Stimulated activated naive CD8-positive, alpha-beta T cell treated with anti-CD3 and anti-CD28 coated beads, Interleukin-15, amount 100 ng/mL, for 72 hours (primary cell): ENCODE data around the gene RPL35.

ENCODE experiments used
- ATAC-seq: fragments of 150-1000 bp; cut with Tn5 transposase; 2 replicates; pipeline ENCODE4 v1.10.0; 2021; ENCODE audit warnings: mild to moderate bottlenecking, moderate library complexity
- DNase-seq, 2 donors: peaks; one replicate each; pipeline ENCODE4 v3.0.0; 2021 to 2022
- H3K27ac Mint-ChIP-seq, 2 donors: one replicate each; pipeline ENCODE4 v1.8.0; 2022; ENCODE audit warnings: mild to moderate bottlenecking in 2 of 2, mixed read lengths in 2 of 2, moderate library complexity in 2 of 2
- H3K27me3 Mint-ChIP-seq: one replicate; pipeline ENCODE4 v1.8.0; 2022; ENCODE audit warnings: mixed read lengths
- H3K4me1 Mint-ChIP-seq: one replicate; pipeline ENCODE4 v1.8.0; 2022; ENCODE audit warnings: mild to moderate bottlenecking, mixed read lengths
- H3K4me3 Mint-ChIP-seq, 2 donors: one replicate each; pipeline ENCODE4 v1.8.0; 2022; ENCODE audit warnings: mild to moderate bottlenecking in 2 of 2, mixed read lengths in 2 of 2, moderate library complexity in 1 of 2
- H3K9me3 Mint-ChIP-seq, 2 donors: one replicate each; pipeline ENCODE4 v1.8.0; 2022; ENCODE audit warnings: mixed read lengths in 2 of 2

The RPL35 gene

DNA sequence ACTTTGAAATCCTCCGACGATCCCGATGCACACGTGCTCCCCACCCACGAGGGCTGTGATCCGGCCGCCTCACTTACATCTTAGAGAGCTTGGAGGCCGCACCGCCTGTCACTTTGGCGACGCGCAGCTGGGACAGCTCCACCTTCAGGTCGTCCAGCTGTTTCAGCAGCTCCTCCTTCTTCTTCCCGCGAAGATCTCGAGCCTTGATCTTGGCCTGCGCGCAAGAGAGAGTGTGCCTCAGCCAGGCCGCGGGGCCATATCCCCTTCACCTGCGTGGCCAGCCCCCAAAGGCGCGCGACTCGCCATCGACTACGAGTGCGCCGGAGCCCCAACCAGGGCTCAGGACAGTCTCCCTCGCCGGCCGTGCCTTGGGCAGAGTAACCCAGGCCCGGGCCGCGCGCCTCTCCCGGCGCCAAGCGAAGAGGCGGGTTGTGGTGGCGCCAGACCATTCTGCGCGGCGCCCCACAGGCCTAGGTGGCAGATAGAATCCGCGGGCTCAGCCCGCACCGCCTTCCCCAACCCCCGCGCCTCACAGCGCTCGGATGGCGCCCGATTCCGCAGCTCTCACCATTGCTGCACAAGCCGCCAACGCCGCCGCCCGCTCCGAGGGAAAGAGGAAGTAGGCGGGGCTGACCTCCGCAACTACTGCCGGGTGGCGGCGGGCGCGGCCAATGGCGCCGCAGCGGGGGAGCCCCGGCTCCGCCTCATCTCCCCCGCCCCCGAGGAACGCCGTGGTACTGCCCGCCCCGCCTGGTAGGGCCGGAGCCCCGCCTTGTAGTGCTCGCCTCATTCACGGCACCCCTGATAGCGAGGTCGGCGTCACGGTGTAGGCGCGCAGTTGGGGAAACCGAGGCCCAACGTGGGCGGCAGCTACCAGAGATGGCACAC is at the start of gene RPL35, which contains the start of gene ARPC5L:
TSS of gene RPL35 (minus strand) at position 616 of the 888 bp plus-strand sequence. CDS start at position 571, 45 bp downstream.
TSS of gene ARPC5L (plus strand) at position 789 of the 888 bp plus-strand sequence. CDS start 7,161 bp downstream, outside the sequence.
- DNase-seq (peak; percentile 95 to 96), ATAC-seq (peak; percentile 97)
- H3K9me3 Mint-ChIP-seq: no peaks in the 10 kb centered on the region
- peak within 1 kb of the TSS; percentile 83 to 94 for H3K4me3 Mint-ChIP-seq
- H3K4me1 Mint-ChIP-seq: peaks cover 48% of the 10 kb centered on the region
- peak within 1 kb of the TSS; percentile 97 to 99 for H3K27ac Mint-ChIP-seq
- H3K27me3 Mint-ChIP-seq: no peaks in the 10 kb centered on the region

DNA sequence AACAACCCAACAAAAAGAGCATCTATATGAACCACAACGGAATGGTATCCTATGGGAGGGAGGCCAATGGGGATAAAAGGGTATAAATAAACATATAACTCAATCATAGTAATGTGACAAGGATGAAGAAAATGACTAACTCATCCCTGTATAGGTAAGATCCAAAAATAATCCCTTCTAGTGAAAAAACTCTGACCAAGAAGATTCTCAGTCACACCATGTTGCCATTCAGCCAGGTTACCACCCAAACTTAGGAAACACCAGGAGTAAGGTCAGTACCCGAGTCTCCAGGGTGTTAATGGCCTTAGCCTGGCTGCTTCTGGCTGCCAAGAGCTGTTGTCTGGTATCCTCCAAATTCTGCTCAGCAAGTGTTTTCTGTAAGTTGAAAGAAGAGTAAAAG is 46.3 kb upstream of the RPL35 start:
- Mint-ChIP-seq H3K27me3 (peaks cover 8% of the 10 kb centered on the region), H3K9me3 (no peaks in the 10 kb centered on the region), H3K4me3 (no peak overlapping the region), H3K4me1 (no peaks in the 10 kb centered on the region), H3K27ac (no peak overlapping the region)
- no peak for DNase-seq
- no peak for ATAC-seq

DNA sequence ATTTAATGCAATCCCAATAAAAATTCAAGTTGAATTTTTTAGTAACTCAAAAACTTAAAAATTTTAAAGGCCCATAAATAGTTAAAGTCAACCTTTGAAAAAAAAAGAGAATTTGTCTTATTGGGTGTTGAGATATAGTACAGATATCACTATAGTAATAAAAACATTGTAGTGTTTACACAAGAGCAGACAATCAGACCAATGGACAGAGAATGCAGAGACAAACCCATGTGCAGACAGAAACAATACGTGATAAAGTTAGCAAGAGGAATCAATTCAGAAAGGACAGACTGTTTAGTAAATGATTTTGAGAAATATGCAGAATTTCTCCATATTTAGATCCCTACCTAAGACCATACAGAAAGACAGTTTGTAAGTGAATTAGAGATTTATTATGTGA is 45.2 kb upstream of the RPL35 start:
- Mint-ChIP-seq H3K4me1 (no peaks in the 10 kb centered on the region), H3K27me3 (peaks cover 8% of the 10 kb centered on the region), H3K9me3 (no peaks in the 10 kb centered on the region), H3K4me3 (no peak overlapping the region), H3K27ac (no peak overlapping the region)
- DNase-seq (no peak), ATAC-seq (no peak)

DNA sequence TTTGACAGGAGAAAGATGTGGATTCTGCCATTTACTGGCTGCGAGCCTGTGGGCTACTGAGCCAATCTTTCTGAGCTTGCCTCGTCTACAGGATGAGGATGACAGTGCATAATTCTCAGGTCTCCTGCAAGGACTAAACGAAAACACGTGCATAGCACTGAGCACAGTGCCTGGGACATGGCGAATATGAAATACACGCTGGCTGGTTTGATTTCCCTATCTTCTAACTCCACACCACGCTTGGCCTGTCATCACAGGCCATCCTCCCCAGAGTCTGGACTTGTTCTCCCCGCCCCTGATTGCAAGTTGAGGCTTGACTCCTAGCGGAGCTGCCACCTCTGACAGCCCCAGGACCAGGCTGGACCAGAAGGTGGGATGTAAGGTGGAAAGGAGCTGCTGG is 38.1 kb upstream of the RPL35 start:
- no peaks in the 10 kb centered on the region for H3K9me3 Mint-ChIP-seq
- DNase-seq (no peak), ATAC-seq (no peak)
- H3K4me3 Mint-ChIP-seq: no peak overlapping the region
- peaks cover 16% of the 10 kb centered on the region for H3K4me1 Mint-ChIP-seq
- H3K27ac Mint-ChIP-seq: no peak overlapping the region
- peaks cover 8% of the 10 kb centered on the region for H3K27me3 Mint-ChIP-seq

DNA sequence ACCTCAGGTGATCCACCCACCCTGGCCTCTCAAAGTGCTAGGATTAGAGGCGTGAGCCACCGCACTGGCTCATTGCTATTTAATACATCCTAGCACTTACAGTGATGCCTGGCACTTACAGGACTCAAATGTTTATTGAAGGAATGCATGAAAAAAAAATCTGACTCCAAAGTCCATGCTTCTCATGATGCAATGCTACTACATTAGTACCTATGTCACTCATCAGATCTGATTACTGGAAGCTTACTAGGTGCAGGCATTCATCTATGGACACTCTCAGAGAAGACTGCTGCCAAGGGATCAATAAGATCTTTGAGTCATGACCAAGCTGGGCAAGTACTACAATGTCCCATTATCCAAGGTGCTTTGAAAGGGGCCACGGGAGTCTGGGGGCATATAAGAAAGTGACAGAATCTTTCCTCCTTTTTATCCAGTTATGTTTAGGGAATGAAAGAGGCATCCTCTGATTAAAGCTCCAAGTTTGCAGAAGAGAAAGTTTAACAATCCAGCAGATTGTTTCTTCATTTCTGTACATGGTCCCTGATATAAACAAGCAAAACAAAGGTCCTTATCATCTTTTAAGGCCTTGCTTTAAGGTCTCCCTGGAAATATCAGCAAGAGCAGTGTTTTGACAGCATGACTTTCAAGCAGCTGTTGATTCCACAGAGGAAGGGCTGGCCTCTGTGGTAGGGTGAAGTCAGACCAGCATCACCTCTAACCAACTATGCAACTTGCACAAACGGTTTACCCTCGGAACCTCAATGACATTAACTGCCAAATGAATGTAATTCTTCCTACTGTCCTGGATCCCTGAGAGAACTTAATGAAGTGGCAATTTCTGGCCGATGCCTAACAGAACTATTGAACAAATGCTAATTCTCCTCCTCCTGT is 36.1 kb upstream of the RPL35 start:
- Mint-ChIP-seq H3K4me3 (no peak overlapping the region), H3K27me3 (no peaks in the 10 kb centered on the region), H3K27ac (no peak overlapping the region), H3K9me3 (no peaks in the 10 kb centered on the region), H3K4me1 (peaks cover 20% of the 10 kb centered on the region)
- no peak for ATAC-seq
- DNase-seq: no peak

DNA sequence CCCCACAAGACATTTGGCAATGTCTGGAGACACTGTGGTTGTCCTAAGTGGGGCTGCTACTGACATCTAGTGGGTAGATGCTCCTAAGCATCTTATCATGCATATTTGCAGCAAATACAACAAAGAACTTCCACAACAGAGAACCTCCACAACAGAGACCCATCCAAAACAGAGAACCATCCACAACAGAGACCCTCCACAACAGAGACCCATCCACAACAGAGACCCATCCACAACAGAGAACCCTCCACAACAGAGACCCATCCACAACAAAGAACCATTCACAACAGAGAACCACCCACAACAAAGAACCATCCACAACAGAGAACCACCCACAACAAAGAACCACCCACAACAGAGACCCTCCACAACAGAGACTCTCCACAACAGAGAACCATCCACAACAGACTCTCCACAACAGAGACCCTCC is 33.0 kb upstream of the RPL35 start:
- Mint-ChIP-seq H3K9me3 (no peaks in the 10 kb centered on the region), H3K27me3 (peaks cover 7% of the 10 kb centered on the region), H3K4me3 (no peak overlapping the region), H3K27ac (peak overlapping the region; percentile 1 to 56), H3K4me1 (peaks cover 20% of the 10 kb centered on the region)
- ATAC-seq (peak; percentile 87), DNase-seq (peak; percentile 29 to 45)

DNA sequence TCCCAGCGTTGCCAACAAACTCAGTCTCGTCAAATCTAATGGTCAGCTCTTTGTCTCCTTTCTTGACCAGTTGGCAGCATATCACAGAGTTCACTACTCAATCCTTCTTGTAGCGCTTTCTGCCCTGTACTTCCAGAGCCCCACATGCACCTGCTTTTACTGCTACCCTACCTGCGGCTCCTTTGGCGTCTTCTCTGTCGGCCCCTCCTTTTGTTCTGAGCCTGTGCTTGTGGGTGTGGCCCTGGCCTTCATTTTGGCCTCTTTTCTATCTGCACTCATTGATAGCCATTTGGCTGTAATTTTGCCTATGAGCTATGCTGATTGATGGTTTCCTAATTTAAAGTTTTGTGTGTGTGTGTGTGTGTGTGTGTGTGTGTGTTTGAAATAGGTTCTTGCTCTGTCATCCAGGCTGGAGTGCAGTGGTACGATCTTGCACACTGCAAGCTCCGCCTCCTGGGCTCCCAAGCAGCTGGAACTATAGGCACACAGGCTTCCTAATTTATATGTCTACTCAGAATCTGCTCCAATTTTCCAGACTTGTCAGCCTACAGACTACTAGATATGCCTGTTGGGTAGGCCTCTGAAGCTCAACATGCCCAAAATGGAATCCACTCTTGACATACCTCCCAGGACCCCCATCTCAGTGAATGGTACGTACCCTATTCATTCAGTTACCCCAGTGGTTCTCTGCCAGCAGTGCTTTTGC is 32.4 kb upstream of the RPL35 start:
- peaks cover 20% of the 10 kb centered on the region for H3K4me1 Mint-ChIP-seq
- H3K27ac Mint-ChIP-seq: no peak overlapping the region
- no peaks in the 10 kb centered on the region for H3K9me3 Mint-ChIP-seq

DNA sequence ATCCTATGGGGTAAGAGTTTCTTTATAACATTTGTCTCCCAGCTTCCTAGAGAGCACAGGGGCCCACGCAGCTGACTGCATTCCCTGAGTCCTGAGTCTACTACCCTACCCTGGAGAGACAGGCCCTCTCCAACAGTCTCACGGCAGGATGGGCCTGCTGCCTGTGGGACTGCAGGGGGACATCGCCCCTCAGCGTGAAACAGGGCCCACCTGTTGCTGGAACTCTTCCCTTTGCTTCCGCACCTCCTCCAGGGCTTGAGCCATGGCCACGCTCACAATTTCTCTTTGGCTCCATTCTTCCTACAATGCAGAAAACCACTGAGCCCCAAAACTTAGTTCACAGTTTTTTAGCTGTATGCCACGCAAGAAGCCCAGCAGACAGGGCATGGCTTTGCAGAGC is 28.4 kb upstream of the RPL35 start:
- H3K4me1 Mint-ChIP-seq: peaks cover 7% of the 10 kb centered on the region
- no peak for ATAC-seq
- DNase-seq: no peak
- peaks cover 7% of the 10 kb centered on the region for H3K27me3 Mint-ChIP-seq
- no peaks in the 10 kb centered on the region for H3K9me3 Mint-ChIP-seq
- no peak overlapping the region for H3K27ac Mint-ChIP-seq
- H3K4me3 Mint-ChIP-seq: no peak overlapping the region

More for the DNA sequence above, 32.4 kb upstream of the RPL35 start:
- ATAC-seq (no peak), DNase-seq (no peak)
- Mint-ChIP-seq H3K4me3 (no peak overlapping the region), H3K27me3 (peaks cover 7% of the 10 kb centered on the region)

DNA sequence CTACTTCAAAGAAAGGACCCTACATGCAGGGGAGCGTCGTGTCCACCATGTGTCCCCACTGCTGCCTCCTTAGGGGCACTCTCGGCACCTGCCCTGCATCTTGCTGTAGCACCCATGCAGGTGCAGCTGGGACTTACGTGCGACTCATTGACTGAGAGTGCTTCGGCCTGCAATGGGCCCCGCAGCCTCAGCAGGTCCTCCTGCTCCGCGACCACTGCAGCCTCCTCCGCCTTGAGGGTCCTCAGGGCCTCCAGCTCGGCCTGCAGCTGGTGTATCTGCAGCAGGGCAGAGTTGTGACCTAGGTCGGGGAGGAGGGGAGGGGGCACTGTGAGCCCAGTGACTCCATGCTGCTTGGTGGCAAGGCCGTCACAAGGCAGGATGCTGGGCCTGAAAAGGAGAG is 27.2 kb upstream of the RPL35 start:
- Mint-ChIP-seq H3K27me3 (peaks cover 7% of the 10 kb centered on the region), H3K27ac (no peak overlapping the region)

DNA sequence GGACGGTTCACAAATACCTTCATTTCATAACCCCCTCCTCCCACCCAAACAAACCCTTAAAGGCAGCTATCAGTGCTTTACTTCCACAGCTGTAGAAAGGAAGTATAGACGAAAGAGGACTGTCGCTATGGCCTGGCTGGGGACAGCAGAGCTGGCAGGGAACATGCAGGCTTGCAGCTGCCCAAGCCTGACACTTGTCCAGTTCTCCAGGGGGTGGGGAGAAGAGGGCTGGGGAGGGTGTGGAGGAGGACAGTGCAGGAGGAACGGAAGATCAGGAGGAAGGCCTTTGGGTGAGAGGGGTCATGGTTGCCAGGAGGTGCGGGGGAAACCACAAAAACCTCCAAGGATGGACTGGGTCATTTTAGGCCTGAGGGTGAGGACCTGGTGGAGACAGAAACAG is 26.1 kb upstream of the RPL35 start:
- DNase-seq (no peak), ATAC-seq (no peak)
- no peak overlapping the region for H3K27ac Mint-ChIP-seq
- H3K4me1 Mint-ChIP-seq: no peaks in the 10 kb centered on the region
- no peaks in the 10 kb centered on the region for H3K9me3 Mint-ChIP-seq
- H3K27me3 Mint-ChIP-seq: peaks cover 7% of the 10 kb centered on the region
- no peak overlapping the region for H3K4me3 Mint-ChIP-seq

More for the DNA sequence above, 27.2 kb upstream of the RPL35 start:
- Mint-ChIP-seq H3K9me3 (no peaks in the 10 kb centered on the region), H3K4me1 (no peaks in the 10 kb centered on the region), H3K4me3 (no peak overlapping the region)
- DNase-seq (no peak), ATAC-seq (no peak)

DNA sequence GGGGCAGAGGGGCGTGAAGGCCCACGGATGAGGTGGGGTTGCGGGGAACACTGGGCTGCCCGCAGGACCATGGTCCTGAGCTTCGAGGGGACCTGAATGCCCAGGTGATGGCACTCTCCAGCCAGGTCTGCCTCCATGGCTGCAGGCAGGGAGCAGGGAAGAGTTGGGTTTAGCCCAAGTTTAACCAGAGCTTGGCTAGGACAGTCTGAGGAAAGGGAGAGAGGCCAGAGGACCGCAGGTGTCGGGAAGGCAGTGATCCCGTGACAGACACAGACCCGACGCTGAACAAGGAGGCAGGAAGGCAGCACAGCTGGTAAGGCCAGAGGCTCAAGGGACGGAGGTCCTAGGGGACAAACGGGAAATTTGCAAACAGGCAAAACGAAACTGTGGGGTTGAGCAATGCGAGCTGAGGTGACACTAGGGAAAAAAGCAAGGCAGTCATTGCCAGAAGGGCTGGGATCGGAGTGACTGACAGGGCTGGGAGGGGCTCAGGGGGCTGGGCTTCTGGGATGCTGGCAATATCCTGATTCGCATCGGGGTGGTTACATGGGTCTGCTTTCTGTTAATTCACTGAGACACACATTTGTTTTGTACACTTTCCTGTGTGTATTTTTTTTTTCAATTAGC is 25.2 kb upstream of the RPL35 start:
- no peak for ATAC-seq
- H3K27me3 Mint-ChIP-seq: peaks cover 7% of the 10 kb centered on the region
- no peaks in the 10 kb centered on the region for H3K4me1 Mint-ChIP-seq
- no peaks in the 10 kb centered on the region for H3K9me3 Mint-ChIP-seq
- H3K4me3 Mint-ChIP-seq: no peak overlapping the region
- H3K27ac Mint-ChIP-seq: no peak overlapping the region
- DNase-seq: no peak

DNA sequence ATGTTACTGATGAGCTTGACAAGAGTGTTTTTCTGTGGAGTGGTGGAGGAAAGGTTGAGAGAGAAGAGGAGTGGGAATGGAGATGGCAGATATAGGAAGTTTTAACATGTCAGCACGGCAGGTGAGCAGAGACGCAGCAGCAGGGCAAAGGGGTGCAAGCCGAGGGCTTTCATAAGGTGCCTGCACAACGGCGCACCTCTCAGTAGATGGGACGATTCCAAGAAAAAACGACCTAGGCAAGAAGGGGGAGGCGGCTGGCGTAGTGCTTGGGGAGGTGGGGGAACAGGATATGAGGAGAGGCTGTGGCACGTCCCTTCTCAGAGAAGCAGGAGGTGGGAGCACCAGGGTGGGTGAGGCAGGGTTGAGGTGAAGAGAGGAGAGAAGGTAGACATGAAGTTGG is 24.7 kb upstream of the RPL35 start:
- Mint-ChIP-seq H3K4me1 (no peaks in the 10 kb centered on the region), H3K27ac (no peak overlapping the region), H3K9me3 (no peaks in the 10 kb centered on the region), H3K4me3 (no peak overlapping the region), H3K27me3 (peaks cover 7% of the 10 kb centered on the region)
- ATAC-seq (no peak), DNase-seq (no peak)

DNA sequence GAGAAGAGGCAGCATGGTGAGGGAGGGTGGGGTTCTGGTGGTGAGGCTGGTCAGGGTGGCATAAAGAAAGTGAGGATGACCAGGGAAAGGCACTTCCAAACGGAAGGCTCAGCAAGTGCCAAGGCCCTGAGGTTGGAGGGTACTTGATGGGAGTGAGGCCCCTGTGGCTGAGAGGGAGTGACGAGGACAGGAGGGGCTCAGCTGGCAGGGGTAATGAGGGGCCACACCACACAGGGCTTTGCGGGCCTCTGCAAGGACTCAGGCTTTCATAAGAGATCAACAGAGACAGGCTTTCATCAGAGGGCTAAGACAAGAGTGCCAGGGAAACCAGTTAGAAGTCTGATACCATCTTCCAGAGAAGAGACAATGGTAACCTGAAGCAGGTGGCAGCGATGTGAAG is 23.8 kb upstream of the RPL35 start:
- Mint-ChIP-seq H3K27me3 (peaks cover 4% of the 10 kb centered on the region), H3K9me3 (no peaks in the 10 kb centered on the region), H3K27ac (no peak overlapping the region), H3K4me1 (no peaks in the 10 kb centered on the region), H3K4me3 (no peak overlapping the region)
- DNase-seq (no peak), ATAC-seq (no peak)

DNA sequence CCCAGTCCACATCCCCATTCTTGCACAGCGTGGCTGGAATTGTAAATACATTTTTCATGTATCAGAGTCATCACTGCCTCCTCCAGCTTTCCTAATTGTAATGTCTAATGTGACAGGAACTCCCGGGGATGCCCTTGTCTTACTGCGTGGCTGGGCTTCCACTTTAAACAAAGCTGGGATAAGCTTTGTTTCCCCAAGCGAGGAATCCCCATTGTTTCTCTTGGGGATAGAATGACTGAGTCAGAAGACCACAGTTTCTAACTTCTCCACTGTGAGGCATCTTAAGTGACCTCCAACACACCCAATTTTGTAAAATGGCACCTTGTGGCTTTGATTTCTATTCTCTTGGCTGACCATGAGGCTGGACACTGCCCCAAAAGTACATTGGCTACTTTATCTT is 22.6 kb upstream of the RPL35 start:
- no peak overlapping the region for H3K27ac Mint-ChIP-seq
- ATAC-seq (no peak), DNase-seq (no peak)
- no peaks in the 10 kb centered on the region for H3K9me3 Mint-ChIP-seq
- H3K27me3 Mint-ChIP-seq: no peaks in the 10 kb centered on the region
- H3K4me3 Mint-ChIP-seq: no peak overlapping the region
- H3K4me1 Mint-ChIP-seq: no peaks in the 10 kb centered on the region

DNA sequence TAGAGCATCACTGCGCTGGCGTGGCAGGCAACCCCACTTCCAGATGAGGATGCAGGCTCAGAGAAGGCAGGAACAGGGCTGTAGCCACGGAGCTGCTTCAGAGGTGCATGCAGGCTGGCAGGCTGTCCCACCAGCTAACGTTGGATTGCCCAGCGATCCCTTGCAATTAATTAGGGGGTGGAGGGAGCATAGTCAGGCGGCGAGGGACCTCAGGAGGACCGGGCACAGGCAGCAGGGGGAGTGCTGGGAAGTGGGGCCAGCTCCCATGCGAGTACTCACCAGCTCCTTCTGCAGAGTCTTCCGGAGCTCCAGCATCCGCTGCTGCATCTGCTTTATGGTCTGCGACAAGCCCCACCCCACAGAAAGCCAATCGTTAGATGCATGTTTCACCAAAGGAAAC is 20.5 kb upstream of the RPL35 start:
- no peak overlapping the region for H3K4me3 Mint-ChIP-seq

More for the DNA sequence above, 20.5 kb upstream of the RPL35 start:
- peaks cover under 1% of the 10 kb centered on the region for H3K4me1 Mint-ChIP-seq
- no peak overlapping the region for H3K27ac Mint-ChIP-seq
- DNase-seq (no peak), ATAC-seq (no peak)
- no peaks in the 10 kb centered on the region for H3K27me3 Mint-ChIP-seq
- no peaks in the 10 kb centered on the region for H3K9me3 Mint-ChIP-seq
